Measurements from ENCODE around the gene LAMA1.

- no peak for TF ChIP-seq CTCF (IDR thresholded peaks at IDR 0.05; ENCODE audit: borderline replicate concordance, extremely low read depth, low read length, poor library complexity, severe bottlenecking)
- no peak for TF ChIP-seq EZH2 (IDR thresholded peaks at IDR 0.05; ENCODE audit: borderline replicate concordance, low read depth, low read length, severe bottlenecking)
Observed at GRCh38 chr18:7017013-7017412, 100.6 kb downstream of the LAMA1 start.
